ENCODE data around the gene HM13. TPM values are rescaled to one million over a fixed set of nuclear protein-coding genes. Genes with fewer than 3 reads are reported as not detected.

HM13 gene
- total RNA-seq, 5 donors from 2014 or later (not counting 1 experiment from before 2014, with no cell fraction given), result 108 to 149 (median 140) TPM

DNA sequence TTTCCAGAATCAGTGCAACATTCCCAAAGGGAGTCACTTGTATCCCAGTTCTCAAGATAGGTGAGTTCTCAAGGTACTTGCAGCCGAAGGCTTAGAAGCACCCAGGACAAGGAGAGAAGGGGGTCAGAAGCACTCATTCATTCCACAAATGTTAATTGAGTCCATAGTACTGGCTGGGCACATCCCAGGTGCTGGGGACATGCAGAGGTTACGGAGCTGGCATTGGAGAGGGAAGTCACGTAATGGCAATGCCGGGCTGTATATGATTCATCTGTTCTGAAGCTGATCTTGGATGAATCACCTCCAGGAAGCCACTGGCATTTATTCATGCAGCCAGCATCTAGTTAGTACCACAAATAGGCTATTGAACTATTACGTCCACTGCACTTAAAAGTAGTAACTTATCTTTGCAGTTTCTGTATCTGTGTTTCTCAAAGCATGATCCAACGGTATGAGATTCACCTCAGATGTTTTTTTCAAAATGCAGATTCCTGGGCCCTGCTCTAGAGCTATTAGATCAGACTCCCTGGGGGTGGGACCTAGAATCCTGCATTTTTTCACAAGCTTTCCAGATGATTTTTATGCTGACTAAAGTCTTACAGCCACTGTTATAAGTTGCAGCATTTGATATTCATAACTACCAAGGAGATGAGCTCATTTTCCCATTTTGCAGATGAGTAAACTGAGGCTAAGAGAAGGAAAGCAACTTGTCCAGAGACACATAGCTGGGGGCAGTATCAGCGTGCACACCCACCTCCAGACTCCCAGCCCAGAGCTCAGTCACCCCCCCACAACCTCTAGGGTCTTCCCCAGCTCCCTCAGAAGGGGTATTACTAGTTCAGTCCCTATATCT lies 46.7 kb downstream of the HM13 start:
- Histone ChIP-seq H3K9me3 (no peaks in the 10 kb centered on the region), H3K27me3 (replicated peaks in 1 of 2; ENCODE audit: control insufficient read depth in 2 of 2, extremely low read depth in 1 of 2, insufficient read depth in 2 of 2, low read length in 1 of 2) (no peaks in the 10 kb centered on the region), H3K4me1 (ENCODE audit: control insufficient read depth in 1 of 2, extremely low read depth in 1 of 2, insufficient read depth in 2 of 2, low read length in 2 of 2) (peaks cover 0 to 15% of the 10 kb centered on the region in 2 experiments), H3K36me3 (ENCODE audit: control insufficient read depth in 2 of 2, extremely low read depth in 1 of 2, insufficient read depth in 1 of 2, low read length in 1 of 2) (peaks cover 6 to 55% of the 10 kb centered on the region in 2 donors), H3K27ac (ENCODE audit: low read length) (no peak overlapping the region), H3K4me3 (ENCODE audit: control insufficient read depth in 1 of 2, extremely low read depth in 1 of 2, low read length in 1 of 2) (no peak overlapping the region)
- DNase-seq (no peak), ATAC-seq (replicated peaks in 1 of 4) (no peak)
- Mint-ChIP-seq H3K4me1 (peaks cover 8 to 13% (median 9%) of the 10 kb centered on the region in 3 donors), H3K27me3 (no peaks in the 10 kb centered on the region), H3K4me3 (no peak overlapping the region), H3K27ac (peak overlapping the region; percentile 11 to 58), H3K9me3 (no peaks in the 10 kb centered on the region), H3K36me3 (peaks cover 33% of the 10 kb centered on the region)
- ChIA-PET POLR2A (interaction anchor here in 1 of 2 donors (1.4 kb wide), 1 partner anchor 52 kb away, joined by 4 read pairs; no protein-coding TSS in a partner anchor), CTCF (interaction anchor here (0.5 to 8.9 kb wide), 12 partner anchors 8 to 163 kb away, joined by 3 to 139 read pairs (median 6); partner anchors contain the start of gene ID1 (in 2 of the 2))
- WGBS (ENCODE audit: insufficient coverage), result 86% methylated on average over 4 of the region's 7 CpGs

DNA sequence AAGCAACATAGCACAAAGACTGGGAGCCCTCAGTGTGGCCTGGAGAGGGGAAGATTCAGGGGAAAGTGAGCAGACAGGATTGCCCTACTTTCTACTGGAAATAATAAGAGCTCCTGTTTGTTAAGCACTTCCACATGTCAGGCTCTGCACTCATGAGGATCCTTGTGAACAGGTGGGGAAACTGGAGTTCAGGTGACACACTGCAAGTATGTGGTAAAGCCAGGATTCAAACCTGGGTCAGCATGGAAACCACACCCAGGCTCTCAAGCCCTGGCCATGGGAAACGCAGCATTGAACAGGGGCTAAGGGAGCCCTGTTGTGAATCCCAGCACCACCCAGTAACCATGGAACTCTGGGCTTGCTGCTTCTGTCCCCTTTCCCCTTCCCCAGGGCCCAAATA lies 48.0 kb downstream of the HM13 start:
- Mint-ChIP-seq H3K9me3 (no peaks in the 10 kb centered on the region), H3K4me1 (peaks cover 11 to 19% (median 12%) of the 10 kb centered on the region in 3 donors), H3K27me3 (no peaks in the 10 kb centered on the region), H3K27ac (no peak overlapping the region), H3K4me3 (no peak overlapping the region), H3K36me3 (peaks cover 29% of the 10 kb centered on the region)
- no peak overlapping the region for H3K4me3 ChIP-seq (ENCODE audit: control insufficient read depth in 1 of 2, extremely low read depth in 1 of 2, low read length in 1 of 2)
- DNase-seq (no peak), ATAC-seq (replicated peaks in 1 of 4) (no peak)
- H3K27ac ChIP-seq (ENCODE audit: low read length), result no peak overlapping the region
- H3K9me3 ChIP-seq, result no peaks in the 10 kb centered on the region
- peaks cover 0 to 24% of the 10 kb centered on the region in 2 experiments for H3K4me1 ChIP-seq (ENCODE audit: control insufficient read depth in 1 of 2, extremely low read depth in 1 of 2, insufficient read depth in 2 of 2, low read length in 2 of 2)
- WGBS (ENCODE audit: insufficient coverage), result no CpG with 5 or more reads among the region's 1 CpG
- ChIA-PET POLR2A (interaction anchor here in 1 of 2 donors (0.6 to 1.4 kb wide), 3 partner anchors 49 to 57 kb away, joined by 3 to 6 read pairs (median 4); no protein-coding TSS in a partner anchor), CTCF (interaction anchor here (0.9 to 8.9 kb wide), 8 partner anchors 8 to 50 kb away, joined by 3 to 139 read pairs (median 4); partner anchors contain the start of gene ID1 (in 2 of the 2))
- peaks cover 6 to 55% of the 10 kb centered on the region in 2 donors for H3K36me3 ChIP-seq (ENCODE audit: control insufficient read depth in 2 of 2, extremely low read depth in 1 of 2, insufficient read depth in 1 of 2, low read length in 1 of 2)
- H3K27me3 ChIP-seq (replicated peaks in 1 of 2; ENCODE audit: control insufficient read depth in 2 of 2, extremely low read depth in 1 of 2, insufficient read depth in 2 of 2, low read length in 1 of 2), result no peaks in the 10 kb centered on the region

DNA sequence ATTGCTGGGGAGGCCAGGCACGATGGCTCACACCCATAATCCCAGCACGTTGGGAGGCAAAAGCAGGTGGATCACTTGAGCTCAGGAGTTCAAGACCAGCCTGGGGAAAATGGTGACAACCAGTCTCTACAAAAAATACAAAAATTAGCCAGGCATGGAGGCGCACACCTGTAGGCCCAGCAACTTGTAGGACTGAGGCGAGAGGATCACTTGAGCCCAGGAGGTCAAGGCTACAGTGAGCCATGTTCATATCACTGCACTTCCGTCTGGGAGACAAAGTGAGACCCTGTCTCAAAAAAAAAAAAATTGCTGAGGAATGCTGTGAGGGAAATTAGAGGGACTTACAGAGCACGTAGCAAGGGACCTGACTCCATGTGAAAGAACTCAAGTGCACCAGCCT lies 50.0 kb downstream of the HM13 start:
- H3K4me1 Mint-ChIP-seq, result peaks cover 14 to 21% (median 16%) of the 10 kb centered on the region in 3 donors
- H3K27me3 ChIP-seq (replicated peaks in 1 of 2; ENCODE audit: control insufficient read depth in 2 of 2, extremely low read depth in 1 of 2, insufficient read depth in 2 of 2, low read length in 1 of 2), result no peaks in the 10 kb centered on the region
- WGBS (ENCODE audit: insufficient coverage), result 95% methylated on average over 4 of the region's 6 CpGs
- ChIA-PET POLR2A (interaction anchor here in 1 of 2 donors (0.7 kb wide), 1 partner anchor 49 kb away, joined by 5 read pairs; no protein-coding TSS in a partner anchor), CTCF (interaction anchor here in 1 of 2 donors (8.9 kb wide), 1 partner anchor 48 kb away, joined by 139 read pairs; no protein-coding TSS in a partner anchor)
- no peaks in the 10 kb centered on the region for H3K9me3 Mint-ChIP-seq
- no peaks in the 10 kb centered on the region for H3K27me3 Mint-ChIP-seq
- H3K4me1 ChIP-seq (ENCODE audit: control insufficient read depth in 1 of 2, extremely low read depth in 1 of 2, insufficient read depth in 2 of 2, low read length in 2 of 2), result peaks cover 0 to 27% of the 10 kb centered on the region in 2 experiments
- no peak overlapping the region for H3K4me3 ChIP-seq (ENCODE audit: control insufficient read depth in 1 of 2, extremely low read depth in 1 of 2, low read length in 1 of 2)
- H3K27ac Mint-ChIP-seq, result no peak overlapping the region
- no peak overlapping the region for H3K27ac ChIP-seq (ENCODE audit: low read length)
- ATAC-seq (replicated peaks in 1 of 4), result no peak
- H3K9me3 ChIP-seq, result no peaks in the 10 kb centered on the region
- H3K4me3 Mint-ChIP-seq, result no peak overlapping the region
- peaks cover 12 to 55% of the 10 kb centered on the region in 2 donors for H3K36me3 ChIP-seq (ENCODE audit: control insufficient read depth in 2 of 2, extremely low read depth in 1 of 2, insufficient read depth in 1 of 2, low read length in 1 of 2)
- peaks cover 22% of the 10 kb centered on the region for H3K36me3 Mint-ChIP-seq
- no peak for DNase-seq

DNA sequence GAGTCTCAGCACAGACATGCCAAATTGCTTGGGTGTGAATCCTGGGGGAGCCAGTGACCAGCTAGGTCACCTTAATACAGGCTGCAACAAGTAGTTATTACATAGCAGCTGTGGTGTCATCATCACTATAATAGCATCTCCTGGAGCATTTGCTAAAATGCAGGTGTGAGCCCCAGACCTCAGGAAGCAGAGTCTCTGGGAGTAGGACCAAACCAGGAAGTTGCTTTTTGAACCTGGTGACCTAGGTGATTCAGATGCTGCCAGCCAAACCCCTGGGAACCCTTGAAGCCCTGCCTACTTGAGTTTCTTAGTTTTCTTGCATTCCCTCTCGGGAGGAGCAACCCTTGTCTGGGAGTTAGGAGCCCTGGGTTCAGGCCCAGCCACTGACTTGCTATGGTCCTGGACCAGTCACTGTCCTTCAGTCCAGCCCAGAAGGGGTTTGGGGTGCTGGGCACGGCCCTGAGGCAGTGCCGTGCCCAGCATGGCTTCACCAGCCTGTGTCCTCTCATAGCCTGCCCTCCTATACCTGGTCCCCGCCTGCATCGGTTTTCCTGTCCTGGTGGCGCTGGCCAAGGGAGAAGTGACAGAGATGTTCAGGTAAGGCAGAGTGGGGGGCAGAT lies 51.6 kb downstream of the HM13 start:
- CTCF ChIA-PET, result interaction anchor here (0.7 to 5.5 kb wide), 7 partner anchors 8 to 158 kb away, joined by 3 to 70 read pairs (median 4); partner anchors contain the start of gene BCL2L1 (in 1 of the 2)
- Mint-ChIP-seq H3K27ac (no peak overlapping the region), H3K9me3 (no peaks in the 10 kb centered on the region), H3K36me3 (peaks cover 17% of the 10 kb centered on the region), H3K27me3 (no peaks in the 10 kb centered on the region), H3K4me1 (peaks cover 6 to 15% (median 7%) of the 10 kb centered on the region in 3 donors), H3K4me3 (no peak overlapping the region)
- Histone ChIP-seq H3K27ac (ENCODE audit: low read length) (no peak overlapping the region), H3K36me3 (ENCODE audit: control insufficient read depth in 2 of 2, extremely low read depth in 1 of 2, insufficient read depth in 1 of 2, low read length in 1 of 2) (peaks cover 12 to 47% of the 10 kb centered on the region in 2 donors), H3K9me3 (no peaks in the 10 kb centered on the region), H3K27me3 (replicated peaks in 1 of 2; ENCODE audit: control insufficient read depth in 2 of 2, extremely low read depth in 1 of 2, insufficient read depth in 2 of 2, low read length in 1 of 2) (no peaks in the 10 kb centered on the region), H3K4me1 (ENCODE audit: control insufficient read depth in 1 of 2, extremely low read depth in 1 of 2, insufficient read depth in 2 of 2, low read length in 2 of 2) (peaks cover 0 to 18% of the 10 kb centered on the region in 2 experiments), H3K4me3 (ENCODE audit: control insufficient read depth in 1 of 2, extremely low read depth in 1 of 2, low read length in 1 of 2) (no peak overlapping the region)
- 100% methylated on average over 3 of the region's 6 CpGs for WGBS (ENCODE audit: insufficient coverage)
- ATAC-seq (replicated peaks in 1 of 4) (no peak), DNase-seq (no peak)
- POLR2A ChIA-PET, result interaction anchor here in 1 of 2 donors (0.5 kb wide), 1 partner anchor 12 kb away, joined by 5 read pairs; no protein-coding TSS in a partner anchor

DNA sequence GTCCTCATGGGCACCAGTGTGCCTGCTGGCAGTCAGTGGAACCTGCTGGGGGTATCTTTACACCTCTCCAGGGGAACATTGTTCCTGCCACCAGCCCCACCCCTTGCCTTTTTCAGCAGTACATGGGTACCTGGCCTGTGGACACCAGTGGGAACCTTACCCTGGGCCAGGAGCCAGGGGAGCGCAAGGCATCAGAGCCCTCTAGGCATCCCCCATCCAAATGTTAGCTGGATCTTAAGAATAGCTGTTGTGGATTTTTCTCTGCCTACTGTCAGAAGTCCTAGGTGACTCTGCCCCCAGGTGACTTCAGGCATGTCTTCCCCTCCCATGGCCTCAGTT lies 52.0 kb downstream of the HM13 start:
- peaks cover 14% of the 10 kb centered on the region for H3K36me3 Mint-ChIP-seq

More for the DNA sequence above, 52.0 kb downstream of the HM13 start:
- Mint-ChIP-seq H3K4me3 (no peak overlapping the region), H3K27ac (peak overlapping the region in 1 of 2 donors; percentile 71), H3K9me3 (no peaks in the 10 kb centered on the region), H3K4me1 (peaks cover 6 to 13% (median 8%) of the 10 kb centered on the region in 3 donors), H3K27me3 (no peaks in the 10 kb centered on the region)
- DNase-seq, result no peak
- H3K4me3 ChIP-seq (ENCODE audit: control insufficient read depth in 1 of 2, extremely low read depth in 1 of 2, low read length in 1 of 2), result no peak overlapping the region
- no peaks in the 10 kb centered on the region for H3K9me3 ChIP-seq
- ATAC-seq (replicated peaks in 1 of 4), result no peak
- no CpG with 5 or more reads among the region's 1 CpG for WGBS (ENCODE audit: insufficient coverage)
- ChIA-PET POLR2A (interaction anchor here in 1 of 2 donors (0.5 kb wide), 1 partner anchor 11 kb away, joined by 5 read pairs; no protein-coding TSS in a partner anchor), CTCF (interaction anchor here (0.8 to 5.7 kb wide), 4 partner anchors 38 to 157 kb away, joined by 3 to 70 read pairs (median 18); no protein-coding TSS in a partner anchor)
- no peak overlapping the region for H3K27ac ChIP-seq (ENCODE audit: low read length)
- peaks cover 12 to 42% of the 10 kb centered on the region in 2 donors for H3K36me3 ChIP-seq (ENCODE audit: control insufficient read depth in 2 of 2, extremely low read depth in 1 of 2, insufficient read depth in 1 of 2, low read length in 1 of 2)
- H3K27me3 ChIP-seq (replicated peaks in 1 of 2; ENCODE audit: control insufficient read depth in 2 of 2, extremely low read depth in 1 of 2, insufficient read depth in 2 of 2, low read length in 1 of 2), result no peaks in the 10 kb centered on the region
- peaks cover 0 to 18% of the 10 kb centered on the region in 2 experiments for H3K4me1 ChIP-seq (ENCODE audit: control insufficient read depth in 1 of 2, extremely low read depth in 1 of 2, insufficient read depth in 2 of 2, low read length in 2 of 2)

Data from T-cell (primary cell).